Stimulated activated CD8-positive, alpha-beta memory T cell treated with anti-CD3 and anti-CD28 coated beads, Interleukin-12 subunit alpha, Interleukin-12 subunit beta, amount 100 ng/mL, for 24 hours (primary cell): ENCODE measurements around the gene AASS.
"Not testable (repeated sequence)": the region's sequence is repeated elsewhere in the genome, so short reads cannot be mapped to it uniquely, and the experiment has no call there.

Experiments
- DNase-seq: peaks from one replicate; pipeline ENCODE4 v3.0.0-alpha.2; 2020; ENCODE audit errors: extremely low read depth

The AASS gene

DNA sequence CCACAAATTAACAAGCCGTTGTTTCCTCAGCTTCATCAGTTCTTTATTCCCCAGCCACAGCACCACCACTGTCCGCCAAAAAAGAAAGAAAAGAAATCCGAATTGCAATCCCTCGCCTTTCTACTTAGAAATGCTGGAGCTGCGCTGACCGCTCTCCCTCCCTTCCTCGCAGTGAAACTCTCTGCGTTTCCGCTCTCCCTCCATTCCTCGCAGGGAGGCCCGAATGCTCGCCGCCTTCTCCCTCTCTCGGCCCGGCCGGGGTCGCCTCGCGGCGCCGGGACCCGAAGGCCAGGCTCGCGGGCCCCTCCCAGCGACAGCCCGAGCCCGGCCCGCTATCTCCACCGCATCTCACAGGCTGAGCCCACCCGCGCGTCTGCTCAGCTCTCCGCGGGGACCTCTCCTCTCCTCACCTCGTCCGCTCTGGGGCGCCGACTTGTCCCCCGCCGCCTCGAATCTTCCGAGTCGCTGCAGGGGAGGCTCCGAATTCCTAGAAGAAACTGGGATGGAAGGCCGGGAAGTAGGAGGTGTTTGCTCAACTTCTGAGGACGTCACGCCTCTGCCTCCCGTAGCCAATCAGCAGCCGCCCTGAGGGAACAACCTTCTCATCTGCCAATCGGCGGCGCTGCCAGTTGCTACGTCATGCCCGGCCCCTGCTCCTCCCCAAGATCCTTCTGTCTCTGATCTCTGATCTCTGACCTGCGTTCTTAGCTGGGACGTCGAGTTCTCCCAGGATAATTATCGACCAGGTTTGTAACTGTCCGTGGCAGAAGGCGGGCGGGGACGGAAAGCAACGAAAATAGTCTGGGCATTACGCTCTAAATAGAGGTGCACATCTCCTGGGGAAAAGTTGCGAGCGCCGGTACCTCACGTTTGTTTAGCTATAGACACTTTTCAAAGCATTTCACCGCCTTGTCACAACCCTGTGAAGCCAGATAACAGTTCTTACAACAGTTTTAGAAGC, at the start of gene AASS:
Gene AASS, minus strand, starts transcription at position 499 of the 961 bp plus-strand sequence. CDS start 10,523 bp downstream, outside the sequence.
- DNase-seq: peak; percentile 35

DNA sequence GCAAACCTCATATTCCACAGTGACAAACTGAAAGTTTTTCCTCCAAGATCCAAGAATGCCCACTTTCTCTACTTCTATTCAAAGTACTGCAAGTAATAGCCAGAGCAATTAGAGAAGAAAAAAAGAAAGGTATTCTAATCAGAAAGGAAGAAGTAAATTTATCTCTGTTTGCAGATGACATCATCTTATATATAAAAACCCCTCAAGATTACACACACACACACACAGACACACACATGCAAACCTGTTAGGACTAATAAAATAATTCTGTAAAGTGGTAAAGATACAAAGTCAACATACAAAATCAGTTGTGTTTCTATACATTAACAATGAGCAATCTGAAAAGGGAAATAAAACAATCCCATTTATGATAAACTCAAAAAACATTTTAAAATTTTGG, 44.7 kb upstream of the AASS start:
- DNase-seq: no peak

- DNase-seq: no peak
Measured at GRCh38 chr7:122183106-122183505, 39.1 kb upstream of the AASS start.

GRCh38 chr7:122182081-122182480, 38.0 kb upstream of the AASS start:
- DNase-seq: no peak

- not testable (repeated sequence) for DNase-seq
Measured at GRCh38 chr7:122172144-122172543, 28.1 kb upstream of the AASS start.

DNA sequence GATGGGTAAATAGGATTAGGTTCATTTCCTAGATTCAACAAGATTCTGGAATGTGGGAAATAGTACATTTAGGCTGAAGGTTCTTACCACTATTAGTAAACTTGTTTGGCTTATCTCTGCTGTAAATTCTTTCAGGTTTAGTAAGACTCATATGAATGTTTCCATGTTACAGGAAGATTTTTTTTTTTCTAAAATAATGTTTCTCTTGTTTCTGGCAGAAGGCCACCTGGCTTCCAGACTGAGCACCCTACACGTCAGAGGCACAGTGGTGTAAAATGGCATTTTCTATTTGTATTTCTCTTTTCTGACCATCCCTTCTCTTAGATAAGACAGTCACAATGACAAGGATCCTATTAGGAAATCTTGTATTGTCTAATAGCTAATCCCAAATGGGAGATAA, 22.7 kb upstream of the AASS start:
- no peak for DNase-seq

GRCh38 chr7:122166275-122166674, 22.2 kb upstream of the AASS start:
- DNase-seq: no peak

- no peak for DNase-seq
Measured at GRCh38 chr7:122161628-122162027, 17.6 kb upstream of the AASS start.

GRCh38 chr7:122155566-122155965, 11.5 kb upstream of the AASS start:
- no peak for DNase-seq

GRCh38 chr7:122148878-122149277, 4.8 kb upstream of the AASS start:
- no peak for DNase-seq

DNA sequence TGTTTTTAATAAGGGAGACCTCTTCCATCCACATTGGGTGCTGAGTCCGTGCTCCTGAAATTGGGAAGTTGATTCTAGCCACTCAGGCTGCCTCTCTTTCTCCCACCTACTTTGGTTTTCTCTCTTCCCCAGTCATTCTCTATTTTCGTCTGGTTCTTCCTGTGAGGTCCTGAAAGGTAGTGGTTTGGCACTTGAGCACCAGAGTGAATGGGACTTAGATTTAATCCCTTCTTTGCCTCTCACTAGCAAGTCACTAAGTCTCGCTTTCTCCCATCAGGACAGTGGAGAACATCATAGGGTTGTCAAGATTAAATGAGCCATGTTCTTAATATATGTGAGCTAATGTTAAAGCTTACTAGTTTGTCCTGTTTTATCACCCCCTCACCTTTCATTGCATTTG, 4.0 kb upstream of the AASS start:
- no peak for DNase-seq

DNA sequence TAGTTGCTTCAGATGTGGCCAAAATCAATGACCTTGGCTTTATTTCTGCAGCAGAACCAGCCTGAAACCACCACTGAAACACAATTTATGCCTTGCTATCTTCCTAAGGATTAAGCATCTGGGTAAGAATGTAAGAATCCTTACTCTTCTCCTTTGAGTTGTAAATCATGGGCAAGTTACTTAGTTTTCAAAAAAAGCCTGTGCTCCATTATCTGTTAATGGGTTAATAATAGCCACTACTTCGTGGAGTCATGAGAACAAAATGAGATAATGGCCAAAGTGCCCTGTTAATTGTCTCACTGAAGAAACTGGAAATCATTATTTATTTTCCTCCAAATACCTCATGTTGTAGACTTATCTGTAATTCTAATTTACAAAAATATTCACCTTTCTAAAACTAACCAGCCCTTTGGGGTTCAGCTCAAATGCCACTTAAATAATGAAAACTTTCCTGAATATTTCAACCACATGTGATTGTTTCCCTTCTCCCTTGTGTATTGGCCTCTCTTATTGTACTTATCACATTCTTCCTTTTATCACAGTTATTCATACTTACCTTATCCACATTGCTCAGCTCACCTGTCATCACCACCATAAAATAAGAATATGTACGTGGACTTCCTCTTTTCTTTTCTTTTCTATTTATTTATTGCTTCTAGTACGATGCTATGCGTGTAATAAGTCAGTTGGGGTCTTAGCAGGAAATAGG, 2.0 kb upstream of the AASS start:
- DNase-seq: no peak

DNA sequence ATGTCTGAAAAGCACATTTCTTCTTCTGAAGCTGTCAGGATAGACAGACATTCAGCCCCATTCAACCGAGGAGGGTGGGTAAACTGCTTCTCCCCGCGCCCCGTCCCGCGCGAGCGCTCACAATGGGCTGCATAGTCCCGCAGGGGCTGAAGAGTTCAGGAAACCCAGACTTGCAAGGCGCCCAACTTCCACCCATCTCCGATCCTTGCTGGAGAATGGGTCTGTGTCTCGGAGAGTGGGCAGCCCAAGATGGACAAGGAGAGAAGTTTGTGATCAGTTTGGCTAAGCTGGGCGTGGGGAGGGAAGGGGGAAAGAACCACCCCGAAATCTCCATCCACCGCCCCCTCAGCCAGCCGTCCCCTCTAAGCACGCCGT, 686 bp downstream of the AASS start:
- no peak for DNase-seq

- no peak for DNase-seq
Measured at GRCh38 chr7:122140918-122141317, 3.1 kb downstream of the AASS start.

GRCh38 chr7:122137251-122138077, 6.6 kb downstream of the AASS start:
- no peak for DNase-seq

GRCh38 chr7:122136639-122137245, 7.3 kb downstream of the AASS start:
- DNase-seq: no peak

GRCh38 chr7:122136078-122136477, 8.0 kb downstream of the AASS start:
- DNase-seq: no peak

DNA sequence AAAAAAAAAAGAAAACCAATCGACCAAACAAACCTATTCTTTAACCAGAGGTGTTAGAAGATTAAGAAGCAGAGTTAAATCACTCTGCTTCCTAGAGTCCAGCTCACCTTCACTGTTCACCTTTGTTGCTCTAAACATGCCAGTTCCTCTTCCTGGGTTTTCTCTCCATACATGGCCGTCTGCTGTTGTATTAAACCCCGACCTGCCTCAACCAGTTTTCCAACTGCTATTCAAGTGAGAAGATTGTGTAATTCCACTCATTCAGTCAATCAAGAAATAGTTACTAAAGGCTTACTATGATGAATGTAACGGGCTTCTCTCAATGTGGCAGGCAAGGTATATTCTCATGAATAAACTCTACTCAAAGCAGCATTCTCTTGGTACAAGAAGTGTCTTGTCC, 8.8 kb downstream of the AASS start:
- DNase-seq: no peak

DNA sequence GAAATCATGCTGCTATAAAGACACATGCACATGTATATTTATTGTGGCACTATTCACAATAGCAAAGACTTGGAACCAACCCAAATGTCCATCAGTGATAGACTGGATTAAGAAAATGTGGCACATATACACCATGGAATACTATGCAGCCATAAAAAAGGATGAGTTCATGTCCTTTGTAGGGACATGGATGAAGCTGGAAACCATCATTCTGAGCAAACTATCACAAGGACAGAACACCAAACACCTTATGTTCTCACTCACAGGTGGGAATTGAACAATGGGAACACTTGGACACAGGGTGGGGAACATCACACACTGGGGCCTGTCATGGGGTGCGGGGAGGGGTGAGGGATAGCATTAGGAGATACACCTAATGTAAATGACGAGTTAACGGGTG, 9.3 kb downstream of the AASS start:
- DNase-seq: not testable (repeated sequence)

DNA sequence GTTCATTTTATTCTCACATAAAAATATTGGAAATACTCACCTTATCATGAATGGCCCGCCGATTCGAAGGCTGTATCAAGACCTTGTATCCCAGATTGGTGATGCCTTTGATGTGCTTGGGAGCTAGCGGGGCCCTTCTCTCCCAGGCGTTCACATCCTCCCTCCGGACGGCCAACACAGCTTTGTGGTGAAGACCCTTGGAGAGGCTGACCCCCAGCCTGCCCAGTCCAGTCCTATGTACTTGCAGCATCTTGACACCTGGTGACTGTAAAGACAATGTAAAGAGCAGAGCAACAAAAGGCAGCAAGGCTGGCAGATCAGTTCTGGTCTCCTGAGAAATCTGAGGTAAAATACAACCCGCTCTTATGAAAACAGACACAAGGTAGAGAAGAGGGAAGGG, 10.6 kb downstream of the AASS start:
- DNase-seq: no peak

DNA sequence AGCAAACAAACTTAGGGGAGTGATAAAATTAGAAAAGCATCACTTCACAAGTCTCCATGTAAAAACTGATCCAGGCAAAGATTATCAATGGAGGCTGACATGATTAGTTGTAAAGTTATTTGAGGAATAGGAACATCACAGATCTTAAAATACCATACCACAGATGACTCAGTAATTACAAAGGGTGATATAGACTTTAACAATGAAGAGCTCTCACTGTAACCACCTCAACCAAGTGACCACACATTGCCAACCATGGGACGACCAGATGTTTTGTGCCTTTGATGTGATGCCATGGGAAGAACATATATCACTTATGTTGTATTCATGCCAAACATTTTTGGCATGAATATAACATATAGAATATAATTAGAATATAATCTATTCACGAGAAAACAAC, 11.7 kb downstream of the AASS start:
- DNase-seq: no peak

GRCh38 chr7:122123746-122124145, 20.3 kb downstream of the AASS start:
- no peak for DNase-seq
